ENCODE results near the gene TMEM100. TPM values are rescaled to one million over a fixed set of nuclear protein-coding genes. Genes with fewer than 3 reads are reported as not detected.
"Not testable (repeated sequence)": the region's sequence is repeated elsewhere in the genome, so short reads cannot be mapped to it uniquely, and the experiment has no call there.

The TMEM100 gene
- total RNA-seq, 1 experiment from 2014 or later, result 0.06 TPM

- no peak for DNase-seq (ENCODE audit: low read depth)
Measured at GRCh38 chr17:55687037-55687436, 35.6 kb downstream of the TMEM100 start.

GRCh38 chr17:55683550-55684315 is 38.9 kb downstream of the TMEM100 start:
- DNase-seq (ENCODE audit: low read depth), result no peak

GRCh38 chr17:55681342-55681700 is 41.3 kb downstream of the TMEM100 start:
- no peak for DNase-seq (ENCODE audit: low read depth)

GRCh38 chr17:55680686-55681341 is 41.9 kb downstream of the TMEM100 start:
- no peak for DNase-seq (ENCODE audit: low read depth)

GRCh38 chr17:55677446-55677845 is 45.2 kb downstream of the TMEM100 start:
- DNase-seq (ENCODE audit: low read depth), result no peak

GRCh38 chr17:55676274-55676673 is 46.4 kb downstream of the TMEM100 start:
- DNase-seq (ENCODE audit: low read depth), result no peak

GRCh38 chr17:55673743-55674506 is 48.7 kb downstream of the TMEM100 start:
- no peak for DNase-seq (ENCODE audit: low read depth)

GRCh38 chr17:55672585-55673501 is 49.8 kb downstream of the TMEM100 start:
- DNase-seq (ENCODE audit: low read depth), result no peak

- not testable (repeated sequence) for DNase-seq (ENCODE audit: low read depth)
Measured at GRCh38 chr17:55672010-55672409, 50.7 kb downstream of the TMEM100 start.

Other genes starting within 250 kb of the TMEM100 start
- gene SMIM36, start 211.4 kb downstream of the TMEM100 start, total RNA-seq (2014; rRNA removed; shearing (Covaris generic)), result not detected in 2 replicates
- gene PCTP, start 28.2 kb upstream of the TMEM100 start, total RNA-seq (2014; rRNA removed; shearing (Covaris generic)), result 5.9 and 8.1 TPM in 2 replicates

All from Daoy (cell line).